HEK293 (cell line): ENCODE results near the gene NECTIN2.

Source experiments
- YY2 ChIP-seq: fragments of 450-650 bp; formaldehyde crosslinking; IDR thresholded peaks from 2 replicates; pipeline ENCODE4 v1.5.1; 2016; ENCODE audit warnings: missing biosample characterization, missing genetic modification characterization
- ZNF626 ChIP-seq: fragments of 450-650 bp; sonication (Bioruptor Pico); formaldehyde crosslinking; IDR thresholded peaks from 2 replicates; pipeline ENCODE4 v1.5.1; 2018; ENCODE audit warnings: missing biosample characterization, missing genetic modification characterization, inconsistent platforms
- ZNF830 ChIP-seq: fragments of 450-650 bp; IDR thresholded peaks from 2 replicates; pipeline ENCODE4 v1.5.0; 2018; ENCODE audit warnings: missing biosample characterization, missing genetic modification characterization, low read depth, mild to moderate bottlenecking, moderate library complexity
- TF ChIP-seq, protein P1 (sequence below): fragments of 450-650 bp; formaldehyde crosslinking; IDR thresholded peaks from 2 replicates; pipeline ENCODE4 v1.5.1; 2016; ENCODE audit warnings: missing biosample characterization, missing genetic modification characterization
- TF ChIP-seq, protein P2 (sequence below): fragments of 450-650 bp; formaldehyde crosslinking; IDR thresholded peaks from 2 replicates; pipeline ENCODE4 v1.5.1; 2016; ENCODE audit warnings: missing biosample characterization, missing genetic modification characterization

DNA sequence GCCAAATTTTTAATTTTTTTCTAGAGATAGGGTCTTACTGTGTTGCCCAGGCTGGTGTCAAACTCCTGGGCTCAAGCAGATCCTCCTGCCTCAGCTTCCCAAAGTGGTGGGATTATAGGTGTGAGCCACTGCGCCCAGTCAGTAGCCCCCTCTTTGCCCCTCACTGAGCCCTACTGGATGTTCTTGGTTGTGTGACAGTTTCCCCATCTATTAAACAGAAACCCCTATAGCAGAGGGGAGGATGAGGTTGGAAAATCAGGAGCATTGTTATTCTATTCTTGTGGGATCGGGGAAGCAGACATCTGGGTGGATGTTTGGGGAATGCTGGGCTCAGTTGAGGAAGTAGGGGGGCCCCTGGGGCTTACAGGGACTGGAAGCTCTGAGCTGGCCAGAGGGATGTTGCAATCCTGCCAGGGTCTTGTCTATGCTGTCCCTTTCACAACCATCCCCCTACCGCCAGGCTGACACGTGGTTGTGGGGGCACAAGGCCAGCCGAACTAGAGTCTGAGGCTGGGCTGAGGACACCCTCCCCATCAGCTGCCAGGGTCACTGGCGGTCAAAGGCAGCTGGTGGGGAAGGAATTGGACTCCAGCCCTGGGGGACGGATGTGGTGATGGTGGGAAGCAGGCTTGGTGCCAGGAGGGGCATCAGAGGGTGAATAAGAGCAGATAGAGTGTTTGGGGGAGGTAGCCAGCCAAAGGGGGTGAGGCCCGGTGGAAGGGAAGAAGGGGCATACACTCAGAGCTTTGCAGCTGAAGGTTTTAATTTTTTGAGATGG lies 79.2 kb downstream of the NECTIN2 start:
- TF ChIP-seq, protein P1, sequence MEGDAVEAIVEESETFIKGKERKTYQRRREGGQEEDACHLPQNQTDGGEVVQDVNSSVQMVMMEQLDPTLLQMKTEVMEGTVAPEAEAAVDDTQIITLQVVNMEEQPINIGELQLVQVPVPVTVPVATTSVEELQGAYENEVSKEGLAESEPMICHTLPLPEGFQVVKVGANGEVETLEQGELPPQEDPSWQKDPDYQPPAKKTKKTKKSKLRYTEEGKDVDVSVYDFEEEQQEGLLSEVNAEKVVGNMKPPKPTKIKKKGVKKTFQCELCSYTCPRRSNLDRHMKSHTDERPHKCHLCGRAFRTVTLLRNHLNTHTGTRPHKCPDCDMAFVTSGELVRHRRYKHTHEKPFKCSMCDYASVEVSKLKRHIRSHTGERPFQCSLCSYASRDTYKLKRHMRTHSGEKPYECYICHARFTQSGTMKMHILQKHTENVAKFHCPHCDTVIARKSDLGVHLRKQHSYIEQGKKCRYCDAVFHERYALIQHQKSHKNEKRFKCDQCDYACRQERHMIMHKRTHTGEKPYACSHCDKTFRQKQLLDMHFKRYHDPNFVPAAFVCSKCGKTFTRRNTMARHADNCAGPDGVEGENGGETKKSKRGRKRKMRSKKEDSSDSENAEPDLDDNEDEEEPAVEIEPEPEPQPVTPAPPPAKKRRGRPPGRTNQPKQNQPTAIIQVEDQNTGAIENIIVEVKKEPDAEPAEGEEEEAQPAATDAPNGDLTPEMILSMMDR (tag by site-specific recombination): no peak
- TF ChIP-seq YY2 (tag by site-specific recombination) (no peak), ZNF626 (tag by site-specific recombination) (no peak), ZNF830 (no peak)
- TF ChIP-seq, protein P2, sequence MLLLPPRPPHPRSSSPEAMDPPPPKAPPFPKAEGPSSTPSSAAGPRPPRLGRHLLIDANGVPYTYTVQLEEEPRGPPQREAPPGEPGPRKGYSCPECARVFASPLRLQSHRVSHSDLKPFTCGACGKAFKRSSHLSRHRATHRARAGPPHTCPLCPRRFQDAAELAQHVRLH: no peak
